Mesenchymal stem cell (in vitro differentiated cells and primary cell): Measurements from ENCODE around the gene CENPX.

Experiments
- DNase-seq: peaks from one replicate; pipeline ENCODE4 v3.0.0-alpha.2; 2013
- H2AFZ ChIP-seq: one replicate; pipeline ENCODE4 v1.6.1; 2013; ENCODE audit warnings: low read depth, mild to moderate bottlenecking, control low read depth, inconsistent platforms, low read length, moderate library complexity
- H2AK5ac ChIP-seq: 2 replicates; pipeline ENCODE4 v1.6.1; 2013; ENCODE audit warnings: low read length, moderate library complexity, mild to moderate bottlenecking, inconsistent platforms; ENCODE audit not compliant: severe bottlenecking
- H2BK120ac ChIP-seq: one replicate; pipeline ENCODE4 v1.6.1; 2013; ENCODE audit warnings: low read depth, mild to moderate bottlenecking, inconsistent platforms, low read length, moderate library complexity
- H2BK12ac ChIP-seq, 2 experiments: one replicate each; pipeline ENCODE4 v1.6.1; 2013; ENCODE audit warnings: inconsistent platforms in 2 of 2, low read length in 2 of 2, mild to moderate bottlenecking in 2 of 2, moderate library complexity in 2 of 2, control low read depth in 1 of 2
- H2BK15ac ChIP-seq: one replicate; pipeline ENCODE4 v1.6.1; 2013; ENCODE audit warnings: mild to moderate bottlenecking, low read depth, inconsistent platforms; ENCODE audit not compliant: poor library complexity, severe bottlenecking
- H2BK5ac ChIP-seq: 2 replicates; pipeline ENCODE4 v1.6.1; 2013; ENCODE audit warnings: low read depth, mild to moderate bottlenecking, low read length, control low read depth, inconsistent platforms; ENCODE audit not compliant: poor library complexity, severe bottlenecking
- H3K14ac ChIP-seq, 2 experiments: one replicate each; pipeline ENCODE4 v1.6.1; 2013; ENCODE audit warnings: inconsistent platforms in 2 of 2, low read length in 2 of 2, control low read depth in 1 of 2, mild to moderate bottlenecking in 1 of 2, moderate library complexity in 1 of 2
- H3K18ac ChIP-seq, 2 experiments: one replicate each; pipeline ENCODE4 v1.6.1; 2013; ENCODE audit warnings: inconsistent platforms in 2 of 2, low read length in 2 of 2, control low read depth in 1 of 2, low read depth in 1 of 2, mild to moderate bottlenecking in 1 of 2
- H3K23ac ChIP-seq, 2 experiments: one replicate each; pipeline ENCODE4 v1.6.1; 2013; ENCODE audit warnings: inconsistent platforms in 2 of 2, low read length in 2 of 2, mild to moderate bottlenecking in 2 of 2, moderate library complexity in 2 of 2, control low read depth in 1 of 2
- H3K27ac ChIP-seq: 2 replicates; pipeline ENCODE4 v1.5.1; 2013; ENCODE audit warnings: mild to moderate bottlenecking, moderate library complexity, low read length, control low read depth, inconsistent platforms; ENCODE audit not compliant: poor library complexity, severe bottlenecking
- H3K27me3 ChIP-seq, 2 experiments: 2 replicates each; pipeline versions ENCODE4 v1.6.1 to v1.7.0; 2013; ENCODE audit warnings: low read length in 2 of 2, mild to moderate bottlenecking in 2 of 2, moderate library complexity in 2 of 2, control low read depth in 1 of 2, inconsistent platforms in 1 of 2; ENCODE audit not compliant: control insufficient read depth in 1 of 2, insufficient read depth in 1 of 2
- H3K36me3 ChIP-seq, 2 experiments: 2 replicates each; pipeline versions ENCODE4 v1.6.1 to v1.7.0; 2013; ENCODE audit warnings: low read length in 2 of 2, control low read depth in 1 of 2, inconsistent platforms in 1 of 2, low read depth in 1 of 2, mild to moderate bottlenecking in 1 of 2; ENCODE audit not compliant: insufficient read depth in 2 of 2, control insufficient read depth in 1 of 2
- H3K4ac ChIP-seq, 2 experiments: one replicate each; pipeline ENCODE4 v1.6.1; 2013; ENCODE audit warnings: inconsistent platforms in 2 of 2, low read length in 2 of 2, mild to moderate bottlenecking in 2 of 2, moderate library complexity in 2 of 2, control low read depth in 1 of 2, low read depth in 1 of 2
- H3K4me1 ChIP-seq: 2 replicates; pipeline ENCODE4 v1.6.1; 2013; ENCODE audit warnings: low read depth, low read length, control low read depth; ENCODE audit not compliant: control insufficient read depth, insufficient read depth
- H3K4me2 ChIP-seq: 2 replicates; pipeline ENCODE4 v1.6.1; 2013; ENCODE audit warnings: low read length, mild to moderate bottlenecking, inconsistent platforms; ENCODE audit not compliant: poor library complexity, severe bottlenecking
- H3K4me3 ChIP-seq, 2 experiments: 2 replicates each; pipeline versions ENCODE4 v1.5.1 to v1.7.0; 2013; ENCODE audit warnings: low read length in 2 of 2, mild to moderate bottlenecking in 2 of 2, control low read depth in 1 of 2, low read depth in 1 of 2; ENCODE audit not compliant: insufficient read depth in 1 of 2
- H3K79me1 ChIP-seq: replicated peaks from 2 replicates; pipeline ENCODE4 v1.6.1; 2013; ENCODE audit warnings: mild to moderate bottlenecking, control low read depth, low read length, inconsistent platforms; ENCODE audit not compliant: poor library complexity, severe bottlenecking
- H3K9ac ChIP-seq: 2 replicates; pipeline ENCODE4 v1.7.0; 2013; ENCODE audit warnings: mild to moderate bottlenecking, low read length, moderate library complexity
- H3K9me3 ChIP-seq: 2 replicates; pipeline ENCODE4 v1.7.0; 2013; ENCODE audit warnings: mild to moderate bottlenecking, low read length; ENCODE audit not compliant: control insufficient read depth
- H4K8ac ChIP-seq: one replicate; pipeline ENCODE4 v1.6.1; 2013; ENCODE audit warnings: inconsistent platforms, mild to moderate bottlenecking, low read length, moderate library complexity
- H4K91ac ChIP-seq: one replicate; pipeline ENCODE4 v1.6.1; 2013; ENCODE audit warnings: mild to moderate bottlenecking, low read length, inconsistent platforms
- WGBS: methylation state at CpG from one replicate; pipeline ENCODE4 v1.1.7; 2013; ENCODE audit warnings: mixed read lengths; 5-methylcytosine and 5-hydroxymethylcytosine counted together

The CENPX gene

DNA sequence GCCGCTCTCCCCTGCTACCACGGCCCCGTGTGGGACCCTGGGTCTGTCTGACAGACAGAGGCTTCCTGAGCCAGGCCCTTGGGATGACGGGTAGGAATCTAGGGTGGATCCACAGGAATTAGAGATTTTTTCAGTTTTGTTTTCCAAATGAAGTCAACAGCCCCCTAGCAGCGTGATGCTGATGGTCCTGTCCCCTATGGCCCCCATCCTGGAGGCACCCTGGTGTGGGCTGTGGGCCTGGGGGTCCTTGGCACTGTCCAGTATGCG, 15.5 kb downstream of the CENPX start:
- Histone ChIP-seq H3K14ac (peak overlapping the region in 1 of 2 experiments; percentile 36), H2AK5ac (peak overlapping the region; percentile 83), H3K79me1 (peaks cover 6% of the 10 kb centered on the region), H3K18ac (no peak overlapping the region), H2BK120ac (no peak overlapping the region), H3K36me3 (peaks cover 0 to 40% of the 10 kb centered on the region in 2 experiments), H2AFZ (no peak overlapping the region), H4K8ac (no peak overlapping the region), H2BK12ac (no peak overlapping the region), H2BK15ac (no peak overlapping the region), H3K27ac (no peak overlapping the region), H3K4me3 (no peak overlapping the region), H3K9me3 (no peaks in the 10 kb centered on the region), H3K23ac (no peak overlapping the region), H3K4me2 (no peak overlapping the region), H3K4ac (no peak overlapping the region), H3K27me3 (no peaks in the 10 kb centered on the region), H3K9ac (no peak overlapping the region), H2BK5ac (no peak overlapping the region), H4K91ac (no peak overlapping the region), H3K4me1 (peaks cover 65% of the 10 kb centered on the region)
- WGBS: 89% methylated on average over 6 of the region's 6 CpGs
- DNase-seq: no peak

DNA sequence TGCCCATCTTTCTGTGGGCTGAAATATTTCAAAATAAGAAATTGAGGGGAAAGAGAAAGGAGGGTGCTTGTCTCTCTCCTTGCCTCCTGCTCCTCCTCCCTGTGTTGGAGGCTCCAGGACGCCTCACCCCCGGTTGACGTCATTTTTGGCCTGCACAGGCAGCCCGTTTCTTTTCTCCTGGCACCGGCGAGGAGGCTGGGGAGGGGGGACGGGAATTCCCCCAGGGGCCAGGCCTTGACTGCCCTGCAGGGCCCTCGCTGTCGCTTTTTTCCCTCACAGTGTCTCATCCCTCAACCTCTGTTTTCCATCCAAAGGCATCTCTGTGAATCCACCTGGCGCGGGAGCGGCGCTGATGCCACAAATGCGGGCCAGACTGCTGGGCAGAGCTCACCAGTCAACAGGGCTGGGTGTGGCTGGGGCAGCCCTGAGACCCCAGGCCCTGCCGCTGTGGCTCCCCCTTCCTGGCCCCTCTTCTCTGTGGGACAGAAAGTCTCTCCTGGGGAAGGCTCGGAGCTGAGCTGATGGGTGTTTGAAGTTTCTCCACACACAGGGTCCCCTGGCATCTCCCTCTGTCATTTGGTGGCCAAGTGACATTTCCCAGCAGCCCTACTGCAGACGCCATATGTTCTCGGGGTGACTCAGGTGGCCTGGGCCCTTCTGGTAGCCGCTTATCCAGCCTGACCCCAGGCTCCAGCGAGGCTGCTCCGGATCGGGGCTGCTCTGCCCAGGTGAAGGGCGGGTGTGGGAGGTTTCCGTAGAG, 16.0 kb downstream of the CENPX start:
- Histone ChIP-seq H3K79me1 (peaks cover 6% of the 10 kb centered on the region), H3K36me3 (peaks cover 0 to 35% of the 10 kb centered on the region in 2 experiments), H3K27ac (no peak overlapping the region), H3K18ac (no peak overlapping the region), H4K8ac (no peak overlapping the region), H3K23ac (no peak overlapping the region), H3K14ac (no peak overlapping the region), H2BK5ac (no peak overlapping the region), H3K4me2 (no peak overlapping the region), H3K4me1 (peaks cover 69% of the 10 kb centered on the region), H4K91ac (no peak overlapping the region), H3K9me3 (no peaks in the 10 kb centered on the region), H3K9ac (no peak overlapping the region), H3K4me3 (no peak overlapping the region), H2BK120ac (no peak overlapping the region), H3K4ac (no peak overlapping the region), H2AFZ (no peak overlapping the region), H3K27me3 (no peaks in the 10 kb centered on the region), H2BK12ac (no peak overlapping the region), H2BK15ac (no peak overlapping the region), H2AK5ac (peak overlapping the region; percentile 83)
- WGBS: 88% methylated on average over 22 of the region's 24 CpGs
- peak; percentile 27 for DNase-seq

DNA sequence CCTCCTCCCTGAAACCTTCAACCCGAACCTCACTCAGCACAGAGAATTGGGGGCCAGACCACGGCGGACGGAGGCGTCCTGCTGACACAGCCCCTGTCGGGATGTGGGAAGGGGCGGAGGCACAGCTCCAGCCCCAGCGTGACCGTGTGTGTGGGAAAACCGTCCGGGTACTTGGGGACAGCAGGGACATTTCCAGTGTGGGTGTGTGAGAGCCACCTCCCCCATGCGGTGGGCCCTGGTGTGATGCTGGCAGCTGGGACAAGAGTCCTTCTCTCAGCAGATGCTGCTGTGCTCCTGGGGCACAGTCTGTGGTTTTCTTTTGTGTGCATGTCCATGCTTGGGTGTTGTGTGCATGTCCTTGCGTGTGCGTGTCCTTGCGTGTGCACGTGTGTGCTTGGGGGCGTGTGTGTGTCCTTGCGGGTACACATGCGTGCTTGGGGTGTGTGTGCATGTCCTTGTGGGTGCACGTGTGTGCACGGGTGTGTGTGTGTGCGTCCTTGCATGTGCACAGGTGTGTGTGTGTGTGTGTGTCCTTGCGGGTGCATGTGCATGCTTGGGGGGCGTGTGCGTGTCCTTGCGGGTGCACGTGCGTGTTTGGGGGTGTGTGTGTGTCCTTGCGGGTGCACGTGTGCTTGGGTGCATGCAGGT, 16.9 kb downstream of the CENPX start:
- Histone ChIP-seq H3K9me3 (no peaks in the 10 kb centered on the region), H2BK12ac (peak overlapping the region in 1 of 2 experiments; percentile 33), H3K27me3 (no peaks in the 10 kb centered on the region), H2BK120ac (no peak overlapping the region), H3K23ac (no peak overlapping the region), H2BK15ac (no peak overlapping the region), H3K4ac (no peak overlapping the region), H4K8ac (no peak overlapping the region), H3K18ac (no peak overlapping the region), H3K4me2 (no peak overlapping the region), H3K36me3 (peaks cover 0 to 32% of the 10 kb centered on the region in 2 experiments), H3K9ac (no peak overlapping the region), H2BK5ac (no peak overlapping the region), H3K79me1 (peaks cover 14% of the 10 kb centered on the region), H2AK5ac (peak overlapping the region; percentile 18), H3K14ac (peak overlapping the region in 1 of 2 experiments; percentile 6), H3K4me1 (peaks cover 77% of the 10 kb centered on the region), H2AFZ (no peak overlapping the region), H3K27ac (no peak overlapping the region), H4K91ac (peak overlapping the region; percentile 37), H3K4me3 (no peak overlapping the region)
- DNase-seq: no peak
- WGBS: 95% methylated on average over 29 of the region's 30 CpGs
